ENCODE data around the gene FANCC.
"Not testable (repeated sequence)": the region's sequence is repeated elsewhere in the genome, so short reads cannot be mapped to it uniquely, and the experiment has no call there.

GRCh38 chr9:95269803-95270773 is 47.4 kb downstream of the FANCC start:
- not testable (repeated sequence) for TF ChIP-seq EZH2 (IDR thresholded peaks at IDR 0.05; ENCODE audit: insufficient read depth, poor library complexity, severe bottlenecking); EZH2phosphoT487 (IDR thresholded peaks at IDR 0.05; ENCODE audit: insufficient read depth, low read depth)
